ENCODE data around the gene SLC41A3.

DNA sequence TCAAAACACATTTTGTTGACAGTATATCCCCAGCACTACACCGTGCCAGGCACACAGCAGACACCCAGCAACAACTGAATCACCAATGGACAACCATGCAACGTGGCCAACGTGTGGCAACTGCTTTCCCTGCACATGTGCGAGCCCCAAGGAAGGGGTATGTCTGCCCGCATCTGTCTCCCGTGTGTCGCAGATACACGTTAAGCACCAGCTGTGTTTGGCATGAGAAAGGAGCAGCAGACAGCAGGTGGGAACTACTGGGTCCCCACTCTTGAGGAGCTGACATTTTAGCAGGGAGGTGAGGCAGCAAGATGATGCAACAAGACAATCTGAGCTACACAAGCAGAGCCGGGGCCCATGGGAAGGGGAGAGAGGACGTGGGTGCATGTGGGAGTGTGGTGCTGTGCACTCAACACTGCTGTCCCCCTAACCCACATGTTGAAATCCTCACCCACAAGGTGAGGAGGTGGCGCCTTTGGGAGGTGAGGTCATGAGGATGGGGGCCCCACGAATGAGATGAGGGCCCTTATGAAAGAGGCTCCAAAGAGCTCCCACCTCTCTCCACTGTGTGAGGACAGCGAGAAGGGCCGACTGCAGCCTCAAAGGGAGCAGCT, 58.7 kb downstream of the SLC41A3 start:
- TF ChIP-seq, protein P1, sequence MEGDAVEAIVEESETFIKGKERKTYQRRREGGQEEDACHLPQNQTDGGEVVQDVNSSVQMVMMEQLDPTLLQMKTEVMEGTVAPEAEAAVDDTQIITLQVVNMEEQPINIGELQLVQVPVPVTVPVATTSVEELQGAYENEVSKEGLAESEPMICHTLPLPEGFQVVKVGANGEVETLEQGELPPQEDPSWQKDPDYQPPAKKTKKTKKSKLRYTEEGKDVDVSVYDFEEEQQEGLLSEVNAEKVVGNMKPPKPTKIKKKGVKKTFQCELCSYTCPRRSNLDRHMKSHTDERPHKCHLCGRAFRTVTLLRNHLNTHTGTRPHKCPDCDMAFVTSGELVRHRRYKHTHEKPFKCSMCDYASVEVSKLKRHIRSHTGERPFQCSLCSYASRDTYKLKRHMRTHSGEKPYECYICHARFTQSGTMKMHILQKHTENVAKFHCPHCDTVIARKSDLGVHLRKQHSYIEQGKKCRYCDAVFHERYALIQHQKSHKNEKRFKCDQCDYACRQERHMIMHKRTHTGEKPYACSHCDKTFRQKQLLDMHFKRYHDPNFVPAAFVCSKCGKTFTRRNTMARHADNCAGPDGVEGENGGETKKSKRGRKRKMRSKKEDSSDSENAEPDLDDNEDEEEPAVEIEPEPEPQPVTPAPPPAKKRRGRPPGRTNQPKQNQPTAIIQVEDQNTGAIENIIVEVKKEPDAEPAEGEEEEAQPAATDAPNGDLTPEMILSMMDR (IDR thresholded peaks at IDR 0.05; ENCODE audit: low read depth, low read length, missing input control) = no peak
- TF ChIP-seq, protein P2, sequence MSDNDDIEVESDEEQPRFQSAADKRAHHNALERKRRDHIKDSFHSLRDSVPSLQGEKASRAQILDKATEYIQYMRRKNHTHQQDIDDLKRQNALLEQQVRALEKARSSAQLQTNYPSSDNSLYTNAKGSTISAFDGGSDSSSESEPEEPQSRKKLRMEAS (IDR thresholded peaks at IDR 0.05) = no peak
- no peak for TF ChIP-seq TAF1 (conservative IDR thresholded peaks at IDR 0.05)

Data from liver (tissue), 3 donors.